Effector memory CD4-positive, alpha-beta T cell (primary cell): ENCODE measurements around the gene NOX5.

ENCODE experiments used
- DNase-seq, 3 donors: peaks; one replicate each; pipeline ENCODE4 v3.0.0-alpha.2; 2020
- H3K27ac ChIP-seq: 2 replicates; pipeline ENCODE4 v1.7.0; 2013; ENCODE audit warnings: mild to moderate bottlenecking, low read length, moderate library complexity; ENCODE audit not compliant: insufficient read depth, poor library complexity, severe bottlenecking
- H3K27me3 ChIP-seq: replicated peaks from 2 replicates; pipeline ENCODE4 v1.7.0; 2013; ENCODE audit warnings: mild to moderate bottlenecking, low read length; ENCODE audit not compliant: insufficient read depth, control insufficient read depth, poor library complexity, severe bottlenecking
- H3K36me3 ChIP-seq: 2 replicates; pipeline ENCODE4 v1.7.0; 2013; ENCODE audit warnings: mild to moderate bottlenecking, low read length, moderate library complexity; ENCODE audit not compliant: control insufficient read depth, insufficient read depth
- H3K4me1 ChIP-seq: 2 replicates; pipeline ENCODE4 v1.7.0; 2013; ENCODE audit warnings: low read length, mild to moderate bottlenecking; ENCODE audit not compliant: control insufficient read depth, insufficient read depth, poor library complexity, severe bottlenecking
- H3K4me3 ChIP-seq: 2 replicates; pipeline ENCODE4 v1.7.0; 2013; ENCODE audit warnings: low read length, low read depth, mild to moderate bottlenecking; ENCODE audit not compliant: insufficient read depth, poor library complexity, severe bottlenecking
- H3K9me3 ChIP-seq: 2 replicates; pipeline ENCODE4 v1.7.0; 2013; ENCODE audit warnings: mild to moderate bottlenecking, low read length, moderate library complexity; ENCODE audit not compliant: control insufficient read depth

Gene NOX5

GRCh38 chr15:69076756-69077155 is 62.3 kb downstream of the NOX5 start:
- Histone ChIP-seq H3K4me1 (peaks cover 7% of the 10 kb centered on the region), H3K4me3 (no peak overlapping the region), H3K27me3 (no peaks in the 10 kb centered on the region), H3K9me3 (no peaks in the 10 kb centered on the region), H3K36me3 (no peaks in the 10 kb centered on the region), H3K27ac (no peak overlapping the region)
- no peak for DNase-seq

DNA sequence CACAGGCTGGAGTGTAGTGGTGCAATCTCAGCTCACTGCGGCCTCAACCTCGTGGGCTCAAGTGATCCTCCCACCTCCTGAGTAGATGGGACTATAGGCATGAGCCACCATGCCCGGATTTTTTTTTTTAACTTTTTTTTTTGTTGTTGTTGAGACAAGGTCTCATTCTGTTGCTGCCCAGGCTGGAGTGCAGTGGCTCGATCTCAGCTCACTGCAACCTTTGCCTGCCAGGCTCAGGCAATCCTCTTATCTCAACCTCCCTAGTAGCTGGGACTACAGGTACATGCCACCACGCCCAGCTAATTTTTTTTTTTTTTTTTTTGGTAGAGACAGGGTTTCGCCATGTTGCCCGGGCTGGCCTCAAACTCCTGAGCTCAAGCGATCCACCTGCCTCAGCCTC is 64.1 kb downstream of the NOX5 start:
- Histone ChIP-seq H3K4me1 (peaks cover 7% of the 10 kb centered on the region), H3K27me3 (no peaks in the 10 kb centered on the region)
- DNase-seq, result no peak

DNA sequence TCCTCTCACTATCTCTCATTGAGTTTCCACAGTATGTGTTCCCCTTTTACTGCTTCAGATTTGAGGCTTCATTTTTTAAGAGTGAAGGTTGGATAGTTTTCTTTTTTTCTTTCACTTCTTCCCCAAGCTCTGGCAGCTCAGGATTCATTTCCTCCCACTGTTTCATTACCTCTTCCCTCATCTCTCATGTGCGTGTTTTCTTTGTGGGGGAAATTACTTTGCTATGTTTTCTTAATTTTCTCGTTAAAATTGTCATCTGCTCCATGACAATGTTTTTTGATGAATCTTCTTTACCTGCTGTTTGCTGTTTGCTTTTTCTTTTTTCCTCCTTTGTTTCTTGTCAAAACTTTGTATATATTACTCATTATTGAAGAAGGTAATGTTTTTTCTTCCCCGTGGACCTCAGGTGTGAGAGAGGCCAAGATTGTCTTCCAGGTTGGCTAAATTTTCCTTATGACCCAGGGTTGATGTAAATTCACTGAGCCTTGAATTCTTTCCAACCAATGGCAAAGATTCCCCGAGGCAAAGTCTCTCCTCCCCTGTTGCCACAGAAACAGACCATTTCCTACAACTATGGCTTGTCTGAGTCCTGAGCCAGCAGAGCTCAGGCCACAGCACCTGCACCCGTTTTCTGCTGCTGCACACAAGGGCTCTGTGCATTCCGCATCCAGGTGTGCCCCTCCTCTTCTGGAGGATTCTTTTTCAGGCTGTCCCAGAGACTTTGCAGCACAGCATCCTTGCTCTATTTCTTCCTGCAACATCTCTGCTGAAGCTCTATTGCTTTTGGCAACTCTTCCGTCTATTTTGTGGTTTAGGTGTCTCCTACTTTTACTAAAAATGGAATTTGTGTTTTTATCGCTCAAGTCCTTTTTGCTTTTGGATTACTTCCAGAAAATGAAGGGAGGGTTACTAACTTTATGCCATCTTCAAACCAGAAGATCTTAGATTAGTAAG is 66.1 kb downstream of the NOX5 start:
- H3K9me3 ChIP-seq, result no peaks in the 10 kb centered on the region
- no peaks in the 10 kb centered on the region for H3K4me1 ChIP-seq
- no peak for DNase-seq
- no peak overlapping the region for H3K4me3 ChIP-seq
- H3K27ac ChIP-seq, result no peak overlapping the region
- H3K27me3 ChIP-seq, result no peaks in the 10 kb centered on the region
- H3K36me3 ChIP-seq, result no peaks in the 10 kb centered on the region

More for the DNA sequence above, 64.1 kb downstream of the NOX5 start:
- Histone ChIP-seq H3K4me3 (no peak overlapping the region), H3K27ac (no peak overlapping the region), H3K36me3 (no peaks in the 10 kb centered on the region), H3K9me3 (no peaks in the 10 kb centered on the region)

GRCh38 chr15:69081310-69082004 is 67.0 kb downstream of the NOX5 start:
- no peaks in the 10 kb centered on the region for H3K9me3 ChIP-seq
- no peaks in the 10 kb centered on the region for H3K27me3 ChIP-seq
- H3K27ac ChIP-seq, result no peak overlapping the region
- H3K36me3 ChIP-seq, result no peaks in the 10 kb centered on the region
- no peak overlapping the region for H3K4me3 ChIP-seq
- no peaks in the 10 kb centered on the region for H3K4me1 ChIP-seq
- DNase-seq, result no peak

DNA sequence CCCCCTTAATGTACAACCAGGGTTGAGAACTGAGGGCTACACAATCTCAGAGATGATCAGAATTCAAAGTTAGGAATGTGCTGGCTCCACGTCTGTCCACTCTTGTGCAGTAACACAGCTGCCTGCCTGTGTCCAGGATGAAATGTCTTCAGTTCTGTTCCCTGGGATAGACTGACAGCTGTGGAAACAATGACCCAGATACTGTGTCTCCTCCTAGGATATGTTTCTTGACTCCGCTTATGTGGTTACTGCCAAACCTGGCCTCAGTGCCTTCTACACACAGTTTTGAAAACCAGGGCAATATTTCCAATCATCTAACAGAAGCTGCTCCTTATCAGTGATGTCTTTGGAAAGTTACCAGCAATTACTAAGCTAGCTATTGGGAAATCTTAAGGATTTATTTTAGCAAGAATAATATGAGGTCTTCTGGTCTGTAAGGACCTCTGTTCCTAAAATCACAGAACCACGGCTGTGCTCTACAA is 67.6 kb downstream of the NOX5 start:
- DNase-seq, result no peak
- H3K4me3 ChIP-seq, result no peak overlapping the region
- H3K36me3 ChIP-seq, result no peaks in the 10 kb centered on the region
- no peaks in the 10 kb centered on the region for H3K9me3 ChIP-seq
- H3K4me1 ChIP-seq, result no peaks in the 10 kb centered on the region
- no peak overlapping the region for H3K27ac ChIP-seq
- no peaks in the 10 kb centered on the region for H3K27me3 ChIP-seq

GRCh38 chr15:69082554-69082953 is 68.1 kb downstream of the NOX5 start:
- H3K27ac ChIP-seq, result no peak overlapping the region
- H3K9me3 ChIP-seq, result no peaks in the 10 kb centered on the region
- DNase-seq, result no peak
- H3K4me1 ChIP-seq, result no peaks in the 10 kb centered on the region
- no peak overlapping the region for H3K4me3 ChIP-seq
- no peaks in the 10 kb centered on the region for H3K27me3 ChIP-seq
- H3K36me3 ChIP-seq, result no peaks in the 10 kb centered on the region

DNA sequence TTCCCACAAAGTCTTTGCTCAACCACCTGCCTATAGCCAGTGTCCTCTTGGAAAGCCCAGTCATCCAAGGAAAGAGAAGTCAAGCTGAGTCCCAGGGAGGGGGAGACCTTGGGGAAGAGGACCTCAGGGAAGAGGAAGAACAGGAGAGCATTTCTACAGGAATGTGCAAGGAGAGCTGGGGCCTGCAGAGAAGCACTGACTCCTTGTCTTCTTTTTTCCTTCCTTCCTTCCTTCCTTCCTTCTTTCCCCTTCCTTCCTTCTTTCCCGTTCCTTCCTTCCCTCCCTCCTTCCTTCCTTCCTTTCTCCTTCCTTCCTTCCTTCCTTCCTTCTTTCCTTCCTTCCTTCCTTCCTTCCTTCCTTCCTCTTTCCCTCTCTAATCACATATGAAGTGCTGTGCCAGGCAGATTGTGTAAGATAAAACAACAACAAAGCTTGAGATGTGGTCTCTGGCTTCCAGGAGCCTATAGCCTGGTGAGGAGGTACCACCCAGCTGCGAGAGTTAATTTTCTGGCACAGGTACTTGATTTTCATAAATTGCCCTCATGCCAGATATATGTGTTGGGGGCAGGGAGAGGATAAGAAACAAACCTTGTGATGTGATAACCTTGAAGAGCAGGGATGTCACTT is 70.0 kb downstream of the NOX5 start:
- DNase-seq, result no peak
- Histone ChIP-seq H3K9me3 (no peaks in the 10 kb centered on the region), H3K27me3 (no peaks in the 10 kb centered on the region), H3K4me1 (no peaks in the 10 kb centered on the region), H3K36me3 (no peaks in the 10 kb centered on the region), H3K4me3 (no peak overlapping the region), H3K27ac (no peak overlapping the region)

GRCh38 chr15:69085325-69086081 is 71.0 kb downstream of the NOX5 start:
- no peaks in the 10 kb centered on the region for H3K27me3 ChIP-seq
- H3K36me3 ChIP-seq, result no peaks in the 10 kb centered on the region
- H3K4me1 ChIP-seq, result no peaks in the 10 kb centered on the region
- H3K4me3 ChIP-seq, result no peak overlapping the region
- no peaks in the 10 kb centered on the region for H3K9me3 ChIP-seq
- H3K27ac ChIP-seq, result no peak overlapping the region
- no peak for DNase-seq

DNA sequence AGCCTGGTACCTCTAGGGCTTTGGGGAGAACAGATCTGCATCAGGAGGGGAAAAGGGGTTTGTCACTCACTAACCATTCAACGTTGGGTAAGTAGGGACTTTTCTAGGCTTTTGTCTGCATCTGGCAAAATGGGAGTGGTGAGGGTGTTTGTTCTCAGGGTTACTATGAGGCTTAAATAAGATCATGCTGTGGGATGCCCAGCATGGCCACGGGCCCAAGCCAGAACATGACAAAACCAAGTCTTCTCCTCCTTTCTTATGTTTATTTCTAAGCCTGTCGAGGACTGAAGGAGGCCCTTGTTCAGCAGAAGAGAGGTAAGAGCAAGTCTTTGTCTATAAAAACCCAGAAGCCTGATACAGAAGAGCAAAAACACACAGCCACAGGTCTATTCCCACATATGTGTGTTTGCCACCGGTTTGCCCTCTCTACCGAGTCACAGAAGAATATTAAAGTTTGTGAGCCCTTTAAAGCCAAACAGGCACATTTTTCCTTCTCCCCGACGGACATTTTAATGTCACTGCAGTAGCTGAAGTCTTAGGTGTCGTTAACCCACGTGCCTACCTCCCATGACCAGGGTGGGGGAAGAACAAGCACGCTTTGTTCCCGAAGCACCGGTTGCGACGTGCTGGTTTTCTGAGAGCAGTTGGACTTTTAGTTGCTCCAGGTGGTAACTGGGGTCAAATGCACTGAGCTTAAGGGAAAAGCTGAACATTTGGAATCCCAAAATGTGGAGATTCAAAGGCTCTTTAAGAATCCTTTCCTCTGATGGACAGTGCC is 72.1 kb downstream of the NOX5 start:
- no peaks in the 10 kb centered on the region for H3K27me3 ChIP-seq
- H3K9me3 ChIP-seq, result no peaks in the 10 kb centered on the region

More for the DNA sequence above, 72.1 kb downstream of the NOX5 start:
- no peak overlapping the region for H3K4me3 ChIP-seq
- H3K4me1 ChIP-seq, result no peaks in the 10 kb centered on the region
- H3K27ac ChIP-seq, result no peak overlapping the region
- no peaks in the 10 kb centered on the region for H3K36me3 ChIP-seq
- no peak for DNase-seq
